ENCODE results near the gene KCNQ1.

The KCNQ1 gene

DNA sequence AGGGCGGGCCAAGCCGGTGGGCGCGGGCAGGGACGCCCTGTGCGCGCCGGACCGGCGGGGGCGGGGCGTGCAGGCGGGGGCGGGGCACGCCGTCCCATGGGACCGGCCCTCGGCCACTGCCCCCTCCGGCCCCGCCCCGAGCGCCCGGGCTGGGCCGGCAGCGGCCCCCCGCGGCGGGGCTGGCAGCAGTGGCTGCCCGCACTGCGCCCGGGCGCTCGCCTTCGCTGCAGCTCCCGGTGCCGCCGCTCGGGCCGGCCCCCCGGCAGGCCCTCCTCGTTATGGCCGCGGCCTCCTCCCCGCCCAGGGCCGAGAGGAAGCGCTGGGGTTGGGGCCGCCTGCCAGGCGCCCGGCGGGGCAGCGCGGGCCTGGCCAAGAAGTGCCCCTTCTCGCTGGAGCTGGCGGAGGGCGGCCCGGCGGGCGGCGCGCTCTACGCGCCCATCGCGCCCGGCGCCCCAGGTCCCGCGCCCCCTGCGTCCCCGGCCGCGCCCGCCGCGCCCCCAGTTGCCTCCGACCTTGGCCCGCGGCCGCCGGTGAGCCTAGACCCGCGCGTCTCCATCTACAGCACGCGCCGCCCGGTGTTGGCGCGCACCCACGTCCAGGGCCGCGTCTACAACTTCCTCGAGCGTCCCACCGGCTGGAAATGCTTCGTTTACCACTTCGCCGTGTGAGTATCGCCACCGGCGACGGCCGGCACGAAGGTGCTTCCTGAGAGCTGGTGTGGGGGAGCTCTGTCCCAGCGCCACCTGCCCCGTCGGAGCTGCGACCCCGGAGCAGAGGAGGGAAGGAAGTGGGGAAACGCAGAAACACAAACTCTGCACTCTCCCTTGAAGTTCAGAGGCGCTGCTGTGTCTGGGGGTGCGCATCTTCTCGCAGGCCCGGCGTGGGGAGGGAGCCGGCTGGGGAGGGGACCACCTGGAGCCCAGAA is at the start of gene KCNQ1:
KCNQ1 (plus strand) TSS at position 188 of the 925 bp plus-strand sequence; CDS start at position 279, 91 bp downstream.
- no peak for DNase-seq (ENCODE audit: low read depth)

GRCh38 chr11:2395211-2395730 is 49.5 kb upstream of the KCNQ1 start:
- DNase-seq (ENCODE audit: low read depth): no peak

DNA sequence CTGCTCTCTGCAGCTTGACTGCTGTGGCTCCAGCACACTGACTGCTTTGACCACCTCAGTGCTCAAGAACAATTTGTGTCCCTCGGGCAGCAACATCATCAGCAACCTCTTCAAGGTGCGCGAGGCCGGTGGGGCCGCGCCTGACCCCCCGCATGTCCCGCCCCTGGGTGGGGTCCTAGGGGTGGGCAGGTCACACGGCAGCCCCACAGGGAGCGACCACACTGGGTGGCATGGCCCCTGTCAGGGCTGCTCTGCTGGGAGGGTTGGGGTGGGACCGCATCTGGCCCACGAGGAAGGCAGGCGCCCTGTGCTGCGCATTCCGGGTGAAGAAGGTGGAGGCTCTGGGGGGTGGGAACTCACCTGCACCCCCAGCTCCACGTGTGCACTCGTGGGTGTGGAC is 49.0 kb upstream of the KCNQ1 start:
- no peak for DNase-seq (ENCODE audit: low read depth)

- no peak for DNase-seq (ENCODE audit: low read depth)
Measured at GRCh38 chr11:2396471-2396870, 48.3 kb upstream of the KCNQ1 start.

GRCh38 chr11:2397005-2397404 is 47.8 kb upstream of the KCNQ1 start:
- no peak for DNase-seq (ENCODE audit: low read depth)

DNA sequence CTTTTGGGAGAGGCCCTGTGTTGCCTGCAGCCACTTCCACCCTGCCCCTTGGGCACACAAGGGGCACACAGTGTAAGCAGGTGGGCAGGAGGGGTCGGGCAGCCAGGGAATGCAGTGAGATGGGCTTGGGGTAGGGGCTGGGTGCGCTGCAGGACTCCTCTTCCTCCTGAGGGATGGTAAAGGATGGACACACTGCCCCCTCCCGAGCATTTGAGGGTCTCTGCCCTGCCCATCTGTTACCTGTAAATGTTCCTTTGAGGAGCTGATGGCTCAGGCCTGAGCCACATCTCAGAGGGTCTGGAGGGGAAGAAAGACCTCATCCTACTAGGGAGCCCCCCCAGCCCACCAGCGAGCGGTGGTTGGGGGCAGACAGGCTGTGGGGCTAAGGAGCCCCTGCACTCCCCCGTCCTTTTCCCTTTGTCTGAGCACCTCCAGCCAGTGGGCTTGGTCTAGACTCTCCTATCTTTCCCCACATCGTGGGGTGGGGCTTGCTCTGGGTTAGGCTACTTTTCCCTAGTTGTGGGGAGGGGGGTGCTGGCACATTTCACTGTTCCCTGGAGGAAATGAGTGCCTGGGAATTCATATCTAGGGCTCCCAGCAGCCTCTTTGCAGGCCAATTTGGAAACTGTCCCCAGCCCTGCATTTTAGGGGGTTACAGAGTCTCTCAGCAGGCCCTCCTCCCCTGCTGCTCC is 46.0 kb upstream of the KCNQ1 start:
- DNase-seq (ENCODE audit: low read depth): no peak

- DNase-seq (ENCODE audit: low read depth): peak; percentile 16
Measured at GRCh38 chr11:2399488-2400068, 45.2 kb upstream of the KCNQ1 start.

- peak; percentile 100 for DNase-seq (ENCODE audit: low read depth)
Measured at GRCh38 chr11:2400069-2400761, 44.6 kb upstream of the KCNQ1 start, which contains the start of gene TSSC4. TSSC4 (plus strand) TSS chr11:2400750; CDS start chr11:2402634, 1,884 bp downstream.

GRCh38 chr11:2400762-2401435 is 43.9 kb upstream of the KCNQ1 start:
- DNase-seq (ENCODE audit: low read depth): no peak

- no peak for DNase-seq (ENCODE audit: low read depth)
Measured at GRCh38 chr11:2401436-2401984, 43.3 kb upstream of the KCNQ1 start.

- no peak for DNase-seq (ENCODE audit: low read depth)
Measured at GRCh38 chr11:2402106-2402505, 42.7 kb upstream of the KCNQ1 start.

DNA sequence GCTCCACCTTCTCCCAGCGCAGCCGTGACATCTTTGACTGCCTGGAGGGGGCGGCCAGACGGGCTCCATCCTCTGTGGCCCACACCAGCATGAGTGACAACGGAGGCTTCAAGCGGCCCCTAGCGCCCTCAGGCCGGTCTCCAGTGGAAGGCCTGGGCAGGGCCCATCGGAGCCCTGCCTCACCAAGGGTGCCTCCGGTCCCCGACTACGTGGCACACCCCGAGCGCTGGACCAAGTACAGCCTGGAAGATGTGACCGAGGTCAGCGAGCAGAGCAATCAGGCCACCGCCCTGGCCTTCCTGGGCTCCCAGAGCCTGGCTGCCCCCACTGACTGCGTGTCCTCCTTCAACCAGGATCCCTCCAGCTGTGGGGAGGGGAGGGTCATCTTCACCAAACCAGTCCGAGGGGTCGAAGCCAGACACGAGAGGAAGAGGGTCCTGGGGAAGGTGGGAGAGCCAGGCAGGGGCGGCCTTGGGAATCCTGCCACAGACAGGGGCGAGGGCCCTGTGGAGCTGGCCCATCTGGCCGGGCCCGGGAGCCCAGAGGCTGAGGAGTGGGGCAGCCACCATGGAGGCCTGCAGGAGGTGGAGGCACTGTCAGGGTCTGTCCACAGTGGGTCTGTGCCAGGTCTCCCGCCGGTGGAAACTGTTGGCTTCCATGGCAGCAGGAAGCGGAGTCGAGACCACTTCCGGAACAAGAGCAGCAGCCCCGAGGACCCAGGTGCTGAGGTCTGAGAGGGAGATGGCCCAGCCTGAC is 41.7 kb upstream of the KCNQ1 start:
- no peak for DNase-seq (ENCODE audit: low read depth)

- DNase-seq (ENCODE audit: low read depth): no peak
Measured at GRCh38 chr11:2404735-2405196, 40.0 kb upstream of the KCNQ1 start.

GRCh38 chr11:2406451-2406850 is 38.4 kb upstream of the KCNQ1 start:
- no peak for DNase-seq (ENCODE audit: low read depth)

GRCh38 chr11:2406878-2407410 is 37.9 kb upstream of the KCNQ1 start:
- DNase-seq (ENCODE audit: low read depth): no peak

DNA sequence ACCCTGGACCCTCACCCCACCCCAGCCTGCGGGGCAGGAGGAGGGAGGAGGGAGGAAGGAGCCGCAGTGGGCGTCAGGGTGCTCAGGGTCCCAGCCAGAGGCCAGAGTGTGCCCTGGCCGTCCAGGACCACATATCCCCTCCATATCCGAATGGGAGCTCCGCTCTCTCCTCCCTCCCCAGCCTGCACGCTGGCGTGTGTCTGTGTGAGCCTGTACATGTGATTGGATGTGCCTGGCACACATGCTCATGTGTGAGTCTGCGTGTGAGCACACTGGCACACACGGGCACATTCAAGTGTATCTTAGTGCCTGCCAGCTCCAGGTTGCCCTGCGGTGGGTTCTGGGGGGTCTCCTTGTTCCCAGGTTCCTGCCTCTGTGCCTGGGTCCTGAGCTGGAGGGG is 36.1 kb upstream of the KCNQ1 start:
- no peak for DNase-seq (ENCODE audit: low read depth)

DNA sequence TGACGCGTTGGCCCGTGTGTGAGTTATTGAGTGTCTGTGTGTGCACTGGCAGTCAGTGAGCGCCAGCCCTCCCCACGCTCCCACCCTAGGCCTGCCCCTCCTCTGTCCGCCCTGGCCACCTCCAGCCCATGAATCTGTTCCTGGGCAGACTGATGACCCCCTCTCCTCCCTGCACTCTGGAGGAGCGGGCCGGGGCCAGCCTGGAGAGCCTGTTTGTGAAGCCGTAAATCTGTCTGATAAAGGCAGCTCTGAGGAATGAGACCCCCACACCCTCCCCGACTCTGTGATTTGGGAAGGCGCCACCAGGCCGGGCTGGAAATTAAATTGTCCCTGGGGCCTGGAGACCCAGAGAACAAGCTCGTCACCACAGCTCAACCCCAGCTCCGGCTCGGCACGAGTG is 35.7 kb upstream of the KCNQ1 start:
- no peak for DNase-seq (ENCODE audit: low read depth)

DNA sequence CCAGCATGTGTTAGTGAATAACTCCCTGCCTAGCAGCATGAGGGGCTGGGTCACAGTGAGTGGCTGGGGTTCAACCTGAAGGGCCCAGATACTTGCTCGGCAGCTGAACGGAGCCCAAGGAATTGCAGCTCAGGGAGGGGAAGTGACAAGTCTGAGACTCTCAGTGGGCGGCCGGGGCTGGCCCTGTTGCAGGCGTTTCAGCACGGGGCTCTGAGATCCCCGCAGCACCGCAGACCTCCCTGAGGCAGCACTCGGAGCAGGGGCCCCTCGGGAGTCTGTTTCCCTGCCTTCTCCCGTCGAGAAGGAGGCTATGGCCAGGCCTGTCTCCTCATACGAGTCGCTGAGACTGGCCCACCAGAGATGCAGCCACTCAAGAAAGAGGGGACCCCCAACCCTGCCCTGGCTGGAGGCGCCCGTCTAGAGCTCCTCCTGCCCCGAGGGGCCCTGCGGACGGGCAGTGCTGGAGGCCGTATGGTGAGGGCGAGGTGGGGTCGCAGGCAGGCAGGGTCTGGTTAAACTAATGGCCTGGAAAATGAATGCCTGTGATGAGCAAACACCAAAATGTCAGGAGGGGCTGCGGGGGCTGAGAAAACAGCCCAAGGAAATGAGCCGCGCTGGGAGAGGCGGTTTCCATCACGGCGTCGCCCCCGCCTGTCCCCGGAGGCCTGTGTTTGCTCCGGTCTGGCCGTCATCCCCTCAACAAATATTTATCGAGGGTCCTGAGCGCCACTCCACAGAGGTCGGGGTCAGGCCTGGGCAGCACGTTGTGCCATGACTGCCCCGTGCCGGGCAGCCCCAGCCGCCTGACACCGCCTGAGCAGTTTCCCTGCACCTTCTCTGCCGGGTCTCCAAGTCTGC is 35.0 kb upstream of the KCNQ1 start:
- no peak for DNase-seq (ENCODE audit: low read depth)

DNA sequence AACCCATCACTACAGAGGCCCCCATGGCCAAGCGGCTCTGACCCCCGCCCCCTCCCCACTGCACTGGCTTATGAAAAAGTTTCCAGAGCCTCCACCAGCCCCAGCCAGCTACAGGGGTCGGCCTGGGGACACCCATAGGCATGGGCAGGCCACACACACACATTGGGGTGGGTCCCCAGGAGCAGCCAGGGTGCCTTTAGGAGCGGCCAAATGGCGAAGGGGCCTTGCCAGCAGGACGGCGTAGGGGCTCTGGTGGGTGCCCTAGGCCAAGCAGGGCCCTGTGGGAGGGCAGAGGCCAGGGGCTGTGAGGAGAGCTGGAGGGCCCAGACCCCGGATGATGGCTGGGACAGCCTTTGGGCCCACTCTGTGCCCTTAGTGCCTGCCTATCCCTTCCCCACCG is 34.2 kb upstream of the KCNQ1 start:
- DNase-seq (ENCODE audit: low read depth): no peak
